ENCODE measurements around the gene XPR1.
"Not testable (repeated sequence)": the region's sequence is repeated elsewhere in the genome, so short reads cannot be mapped to it uniquely, and the experiment has no call there.

The XPR1 gene

DNA sequence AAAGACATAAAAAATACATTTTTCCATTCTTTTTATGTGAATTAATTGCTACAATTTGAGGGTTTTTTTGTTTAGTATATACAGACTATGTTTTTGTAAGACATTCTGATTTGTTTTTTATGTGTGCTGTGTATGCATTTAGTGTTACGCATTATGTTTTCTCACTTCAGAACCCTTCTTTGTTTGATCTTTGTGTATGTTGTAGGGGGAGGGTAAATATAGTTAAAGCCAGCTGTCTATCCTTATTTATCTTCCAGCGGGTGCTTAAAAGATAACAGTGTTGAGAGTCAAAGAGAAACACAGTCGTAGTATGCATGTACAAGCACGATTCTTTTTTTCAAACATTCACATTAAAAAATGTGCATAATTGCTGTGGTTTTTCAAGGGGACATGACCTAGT lies 183.4 kb downstream of the XPR1 start:
- no peaks in the 10 kb centered on the region for H3K9me3 ChIP-seq
- H3K36me3 ChIP-seq, result no peaks in the 10 kb centered on the region; the same call in 1 of the 2 replicates
- H3K27me3 ChIP-seq, result no peaks in the 10 kb centered on the region
- H3K4me3 ChIP-seq (ENCODE audit: low read depth, low read length), result no peak overlapping the region
- no peak for TF ChIP-seq CTCF (IDR thresholded peaks at IDR 0.05; ENCODE audit: low read depth, low read length)
- no peak for DNase-seq
- peaks cover 3% of the 10 kb centered on the region; the same call in 1 of the 2 replicates for H3K4me1 ChIP-seq

- H3K4me3 ChIP-seq (ENCODE audit: low read depth, low read length), result no peak overlapping the region
- TF ChIP-seq CTCF (IDR thresholded peaks at IDR 0.05; ENCODE audit: low read depth, low read length), result no peak
- H3K36me3 ChIP-seq, result no peaks in the 10 kb centered on the region; the same call in 1 of the 2 replicates
- H3K27me3 ChIP-seq, result no peaks in the 10 kb centered on the region
- no peak for DNase-seq
- H3K9me3 ChIP-seq, result no peaks in the 10 kb centered on the region
- H3K4me1 ChIP-seq, result peaks cover 3% of the 10 kb centered on the region; the same call in 1 of the 2 replicates
Measured at GRCh38 chr1:180816132-180816531, 184.3 kb downstream of the XPR1 start.

DNA sequence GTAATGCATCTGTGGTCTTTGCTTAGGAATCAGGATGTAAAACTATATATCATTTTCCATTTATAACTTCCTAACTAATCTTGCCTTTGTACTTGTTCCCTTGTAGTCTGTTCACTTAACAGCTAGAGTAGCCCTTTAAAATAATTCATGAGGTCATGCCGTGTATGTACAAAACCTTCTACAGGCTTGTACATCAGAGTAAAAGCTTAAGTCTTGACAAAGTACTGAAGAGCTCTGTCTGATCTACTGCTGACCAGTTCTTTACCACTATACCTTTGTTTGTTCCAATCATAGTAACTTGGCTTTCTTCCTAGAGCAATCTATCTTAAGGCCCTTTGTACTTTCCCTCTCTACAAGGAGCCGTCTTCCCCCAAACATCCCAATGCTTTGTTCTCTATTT lies 190.1 kb downstream of the XPR1 start:
- DNase-seq, result no peak
- Histone ChIP-seq H3K27me3 (no peaks in the 10 kb centered on the region), H3K4me3 (ENCODE audit: low read depth, low read length) (no peak overlapping the region), H3K4me1 (no peaks in the 10 kb centered on the region), H3K9me3 (no peaks in the 10 kb centered on the region), H3K36me3 (no peaks in the 10 kb centered on the region; the same call in 1 of the 2 replicates)
- no peak for TF ChIP-seq CTCF (IDR thresholded peaks at IDR 0.05; ENCODE audit: low read depth, low read length)

DNA sequence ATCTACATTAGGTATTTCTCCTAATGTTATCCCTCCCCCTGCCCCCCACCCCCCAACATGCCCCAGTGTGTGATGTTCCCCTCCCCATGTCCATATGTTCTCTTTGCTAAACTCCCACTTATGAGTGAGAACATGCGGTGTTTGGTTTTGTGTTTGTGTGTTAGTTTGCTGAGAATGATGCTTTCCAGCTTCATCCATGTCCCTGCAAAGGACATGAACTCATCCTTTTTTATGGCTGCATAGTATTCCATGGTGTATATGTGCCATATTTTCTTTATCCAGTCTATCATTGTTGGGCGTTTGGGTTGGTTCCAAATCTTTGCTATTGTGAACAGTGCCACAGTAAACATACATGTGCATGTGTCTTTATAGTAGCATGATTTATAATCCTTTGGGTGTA lies 199.7 kb downstream of the XPR1 start:
- not testable (repeated sequence) for DNase-seq; H3K27me3 ChIP-seq; H3K36me3 ChIP-seq; H3K4me3 ChIP-seq (ENCODE audit: low read depth, low read length); H3K9me3 ChIP-seq; H3K4me1 ChIP-seq

DNA sequence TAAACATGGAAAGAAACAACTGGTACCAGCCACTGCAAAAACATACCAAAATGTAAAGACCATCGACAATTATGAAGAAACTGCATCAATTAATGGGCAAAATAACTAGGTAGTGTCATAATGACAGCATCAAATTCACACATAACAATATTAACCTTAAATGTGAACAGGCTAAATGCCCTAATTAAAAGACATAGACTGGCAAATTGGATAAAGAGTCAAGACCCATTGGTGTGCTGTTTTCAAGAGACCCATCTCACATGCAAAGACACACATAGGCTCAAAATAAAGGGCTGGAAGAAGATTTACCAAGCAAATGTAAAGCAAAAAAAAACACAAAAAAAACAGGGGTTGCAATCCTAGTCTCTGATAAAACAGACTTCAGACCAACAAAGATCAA lies 201.4 kb downstream of the XPR1 start:
- H3K27me3 ChIP-seq; DNase-seq; H3K4me3 ChIP-seq (ENCODE audit: low read depth, low read length); H3K36me3 ChIP-seq; H3K4me1 ChIP-seq; H3K9me3 ChIP-seq: not testable (repeated sequence)

GRCh38 chr1:180836449-180836848 lies 204.6 kb downstream of the XPR1 start:
- TF ChIP-seq CTCF (IDR thresholded peaks at IDR 0.05; ENCODE audit: low read depth, low read length), result no peak
- Histone ChIP-seq H3K4me1 (no peaks in the 10 kb centered on the region), H3K4me3 (ENCODE audit: low read depth, low read length) (no peak overlapping the region), H3K36me3 (0 out of 2 replicates have a peak, but pooled peaks cover 6% of the 10 kb centered on the region), H3K9me3 (no peaks in the 10 kb centered on the region), H3K27me3 (no peaks in the 10 kb centered on the region)
- no peak for DNase-seq

DNA sequence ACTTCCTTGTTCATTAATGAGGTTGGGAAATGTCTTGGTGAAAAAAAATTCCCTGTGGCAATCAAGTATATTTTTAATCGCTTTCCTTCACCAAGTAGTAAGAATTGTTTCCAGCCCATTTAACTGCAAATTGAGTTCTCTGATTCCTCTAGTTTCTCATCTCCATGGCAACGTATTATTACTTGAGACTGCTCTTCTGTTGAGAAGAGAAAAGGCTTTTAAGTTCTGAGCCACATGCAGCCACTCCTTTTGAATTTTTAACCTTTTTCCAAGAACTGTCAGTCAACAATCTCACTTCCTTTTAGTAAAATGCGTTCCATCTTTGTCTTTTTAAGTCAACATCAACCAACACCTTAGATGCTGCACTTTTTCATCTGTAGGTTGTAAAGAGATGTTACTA lies 205.2 kb downstream of the XPR1 start:
- DNase-seq, result no peak
- no peaks in the 10 kb centered on the region for H3K27me3 ChIP-seq
- no peaks in the 10 kb centered on the region for H3K9me3 ChIP-seq
- TF ChIP-seq CTCF (IDR thresholded peaks at IDR 0.05; ENCODE audit: low read depth, low read length), result no peak
- 0 out of 2 replicates have a peak, but pooled peaks cover 6% of the 10 kb centered on the region for H3K36me3 ChIP-seq
- no peak overlapping the region for H3K4me3 ChIP-seq (ENCODE audit: low read depth, low read length)
- no peaks in the 10 kb centered on the region for H3K4me1 ChIP-seq

Data from BE2C (cell line).